Spleen (tissue), 3 donors: Measurements from ENCODE around the gene MMGT1.

ENCODE experiments used
- POLR2A ChIP-seq, 3 donors: fragments of 450-650 bp; IDR thresholded peaks; one replicate each; pipeline ENCODE4 v1.5.1; 2017; ENCODE audit warnings: antibody characterized with exemption in 3 of 3, mild to moderate bottlenecking in 1 of 3
- POLR2AphosphoS5 ChIP-seq, 3 donors: sonication (generic); formaldehyde crosslinking; IDR thresholded peaks; one replicate each; pipeline ENCODE4 v1.5.1; 2017; ENCODE audit warnings: antibody characterized with exemption in 3 of 3

GRCh38 chrX:135981010-135981409, 7.2 kb upstream of the MMGT1 start:
- TF ChIP-seq POLR2AphosphoS5 (IDR thresholded peaks at IDR 0.05) (no peak), POLR2A (IDR thresholded peaks at IDR 0.05) (no peak)
